HG03025 (cell line): ENCODE results near the gene ASAP2.

Source experiments
- ATAC-seq: cut with Tn5 transposase; IDR thresholded peaks from one replicate; pipeline ENCODE4 v1.9.1; 2021; ENCODE audit warnings: mild to moderate bottlenecking, moderate library complexity; ENCODE audit not compliant: unreplicated experiment, low FRiP score

ASAP2 gene

DNA sequence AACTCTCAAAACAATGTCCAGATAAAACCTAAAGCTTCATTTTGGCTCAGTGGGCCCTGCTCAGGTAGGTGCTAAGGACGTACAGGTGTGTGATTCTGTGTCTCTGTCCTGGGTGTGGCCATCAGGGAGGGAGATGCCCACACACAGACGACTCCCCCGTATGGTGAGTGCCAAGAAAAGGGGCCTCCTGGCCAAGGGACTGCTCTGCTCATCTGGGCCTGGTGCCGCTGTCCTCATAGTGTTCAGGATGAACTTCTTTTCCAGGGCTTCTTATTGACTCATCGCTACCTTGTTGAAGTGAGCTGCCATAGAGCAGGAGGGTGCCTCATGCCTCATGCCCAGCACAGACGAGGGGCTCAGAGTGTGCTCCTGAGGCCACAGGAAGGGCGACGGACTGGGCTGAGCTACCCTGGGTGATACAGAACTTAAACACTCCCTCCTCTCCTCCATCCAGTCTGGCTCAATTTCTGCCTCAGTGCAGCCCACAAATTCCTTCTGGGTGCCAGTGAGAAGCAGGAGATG is 158.9 kb downstream of the ASAP2 start:
- ATAC-seq, result no peak

DNA sequence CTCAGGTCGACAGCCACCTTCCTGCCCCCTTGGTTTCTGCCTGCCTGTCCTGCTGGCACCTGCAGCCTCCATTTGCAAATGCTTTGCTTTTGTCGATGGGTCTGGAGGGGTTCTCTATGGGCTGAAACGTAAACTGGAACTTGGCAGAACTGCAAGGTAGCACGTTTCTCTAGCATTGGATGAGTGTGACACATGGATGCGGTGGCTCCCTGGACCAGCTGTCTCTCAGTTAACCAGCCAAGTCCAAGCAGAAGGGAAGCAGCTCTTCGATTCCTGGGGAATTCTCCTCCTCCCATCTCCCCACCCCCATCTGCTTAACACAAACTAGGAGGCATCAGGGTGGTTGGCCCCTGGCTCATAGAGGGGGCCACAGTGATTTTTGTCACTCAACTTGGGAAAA is 159.4 kb downstream of the ASAP2 start:
- ATAC-seq, result no peak

DNA sequence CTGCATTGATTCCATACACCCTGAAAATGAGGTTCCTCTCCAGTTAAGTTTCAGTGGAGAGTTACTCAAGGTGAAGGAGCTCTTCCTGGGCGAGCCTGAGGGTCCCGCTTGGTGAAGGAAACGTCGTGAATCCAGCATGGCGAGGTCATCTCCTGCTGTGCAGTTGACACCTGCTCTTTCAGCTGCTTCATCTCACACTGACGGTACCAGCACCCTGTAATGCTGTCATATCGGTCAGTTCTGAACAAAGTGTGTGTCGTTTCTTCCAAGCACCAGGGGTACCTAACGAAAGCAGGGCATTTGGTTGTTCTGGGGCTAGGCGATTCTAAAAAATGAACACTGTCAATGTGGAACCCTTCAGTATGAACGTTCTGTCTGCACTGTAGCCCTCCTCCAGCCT is 164.1 kb downstream of the ASAP2 start:
- ATAC-seq, result no peak

- no peak for ATAC-seq
These were observed 166.4 kb downstream of the ASAP2 start for GRCh38 chr2:9373047-9373446.

GRCh38 chr2:9373476-9373875 is 166.9 kb downstream of the ASAP2 start:
- no peak for ATAC-seq

DNA sequence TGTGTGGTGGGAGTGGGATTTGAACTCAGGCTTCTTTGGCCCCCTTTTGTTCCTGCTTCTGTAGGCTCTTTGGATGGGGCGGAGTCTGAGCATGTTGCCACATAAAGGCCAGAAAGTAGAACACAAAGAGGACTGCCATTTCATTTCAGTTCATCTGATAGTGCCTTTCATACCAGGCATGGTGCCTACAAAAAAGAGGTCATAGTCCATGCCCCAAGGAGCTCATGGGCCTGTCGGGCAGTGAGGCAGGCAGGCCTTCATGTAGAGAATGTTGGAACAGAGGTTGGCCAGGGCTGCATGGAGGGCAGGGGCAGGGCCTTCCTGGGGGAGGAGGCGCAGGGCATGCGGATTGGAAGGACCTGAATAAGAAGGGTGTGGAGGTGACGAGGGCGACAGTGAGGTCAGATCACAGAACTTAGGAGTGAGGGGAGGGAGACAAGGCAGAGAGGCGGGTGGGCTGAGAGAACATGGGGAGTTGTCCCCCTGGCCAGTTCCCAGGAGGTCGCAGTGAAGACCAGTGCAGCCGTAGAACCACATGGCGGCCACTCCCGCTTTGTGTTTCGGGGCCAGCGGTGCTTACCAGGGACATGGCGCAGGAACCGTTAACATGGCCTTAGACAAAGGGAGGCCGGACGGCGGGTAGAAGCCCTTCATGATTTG is 167.6 kb downstream of the ASAP2 start:
- ATAC-seq, result no peak

DNA sequence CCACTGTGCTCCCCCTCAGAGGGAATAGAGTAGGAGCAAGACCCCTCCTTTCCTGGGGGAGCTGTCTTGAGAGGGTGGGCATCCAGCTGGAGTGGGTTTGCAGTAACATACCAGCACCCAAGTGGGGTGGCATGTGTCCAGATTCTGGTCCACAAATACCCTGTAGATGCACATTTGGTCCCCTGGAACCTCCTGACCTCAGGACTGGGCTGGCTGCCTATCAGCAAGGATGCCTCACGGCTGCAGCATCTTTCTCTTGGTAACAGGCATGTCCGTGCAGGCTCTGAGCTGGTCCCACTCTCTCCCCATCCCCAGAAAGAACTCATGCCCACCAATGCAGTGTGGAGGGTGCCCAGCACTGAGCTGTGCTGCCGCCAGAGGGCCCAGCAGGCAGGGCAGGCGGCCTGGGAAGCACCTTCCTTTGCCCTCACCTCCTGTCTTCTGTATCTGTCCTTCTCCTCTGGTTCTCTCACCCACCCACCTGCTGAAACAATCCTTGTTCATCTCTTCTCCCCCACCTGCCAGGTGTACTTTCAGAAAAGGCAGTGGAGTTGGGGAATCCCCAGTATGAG is 169.3 kb downstream of the ASAP2 start:
- no peak for ATAC-seq

- ATAC-seq, result no peak
These were observed 171.0 kb downstream of the ASAP2 start for GRCh38 chr2:9377461-9378097.

DNA sequence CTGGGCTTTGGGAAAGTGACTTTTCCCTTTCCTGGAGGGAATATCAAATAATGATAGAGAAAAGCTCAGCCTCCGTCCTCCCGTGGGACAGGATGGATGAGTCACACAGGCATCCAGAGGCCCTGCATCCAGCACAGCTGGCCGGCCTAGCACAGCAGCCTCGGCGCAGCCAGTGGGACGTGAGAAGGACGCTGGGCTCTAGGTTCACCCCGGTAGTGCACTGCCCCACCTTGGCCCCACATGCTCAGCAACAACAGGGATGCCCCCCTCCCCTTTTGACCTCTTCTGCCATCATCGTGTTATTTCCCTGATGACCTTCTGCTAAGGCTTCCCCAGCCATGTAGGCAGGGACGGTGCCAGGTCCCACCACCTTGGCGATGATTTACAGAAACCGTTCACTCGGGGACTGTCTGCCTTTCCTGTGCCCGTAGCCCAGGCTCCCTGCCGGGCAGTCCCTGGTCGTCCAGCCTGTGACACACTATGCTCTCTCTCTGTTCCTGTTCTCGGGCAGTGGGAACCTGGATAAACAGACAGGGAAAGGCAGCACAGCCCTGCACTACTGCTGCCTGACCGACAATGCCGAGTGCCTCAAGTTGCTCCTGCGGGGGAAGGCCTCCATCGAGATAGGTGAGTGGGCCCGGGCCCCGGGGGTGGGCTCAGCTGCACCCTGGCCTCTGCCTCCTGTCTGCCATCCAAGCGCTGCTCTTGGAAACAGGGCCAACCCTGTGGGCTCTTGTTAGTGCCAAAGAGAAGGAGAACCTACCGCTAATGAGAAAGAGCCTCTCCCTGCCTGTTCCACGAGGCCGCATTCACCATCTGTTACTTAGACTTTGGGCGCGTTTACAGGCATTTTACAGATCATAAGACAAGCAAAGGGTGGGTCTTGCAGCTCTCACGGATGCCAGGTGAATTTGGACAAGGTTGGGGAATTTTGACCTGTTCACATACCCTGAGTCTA is 172.1 kb downstream of the ASAP2 start:
- ATAC-seq, result no peak

- no peak for ATAC-seq
These were observed 172.8 kb downstream of the ASAP2 start for GRCh38 chr2:9379391-9379755.

- no peak for ATAC-seq
These were observed 174.4 kb downstream of the ASAP2 start for GRCh38 chr2:9380702-9381628.

DNA sequence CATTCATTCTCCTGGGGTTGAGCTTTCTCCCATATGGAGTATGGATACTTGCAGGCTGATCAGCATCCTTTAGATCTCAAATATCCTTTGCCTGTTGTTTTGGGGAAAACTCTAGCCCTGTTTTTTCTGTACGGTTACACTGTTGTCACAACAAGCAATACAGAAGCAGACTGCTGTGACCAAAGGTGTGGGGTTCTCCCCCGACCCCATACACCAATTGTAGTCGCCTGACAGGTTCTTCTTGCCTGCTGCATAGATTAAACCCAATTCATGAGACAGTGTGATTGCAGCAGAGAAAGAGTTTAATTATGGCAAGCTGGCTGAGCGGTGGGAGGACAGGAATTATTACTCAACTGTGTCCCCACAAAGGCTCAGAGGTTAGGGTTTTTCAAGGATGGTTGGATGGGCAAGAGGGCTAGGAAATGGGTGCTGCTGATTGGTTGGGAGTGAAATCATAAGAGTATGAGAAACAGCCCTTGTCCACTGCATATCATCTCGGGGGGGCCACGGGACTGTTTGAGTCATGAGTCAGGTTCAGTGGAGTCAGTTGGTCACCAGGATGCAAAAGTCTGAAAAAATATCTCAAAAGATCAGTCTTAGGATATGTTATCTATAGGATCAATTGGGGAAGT is 176.1 kb downstream of the ASAP2 start:
- no peak for ATAC-seq

DNA sequence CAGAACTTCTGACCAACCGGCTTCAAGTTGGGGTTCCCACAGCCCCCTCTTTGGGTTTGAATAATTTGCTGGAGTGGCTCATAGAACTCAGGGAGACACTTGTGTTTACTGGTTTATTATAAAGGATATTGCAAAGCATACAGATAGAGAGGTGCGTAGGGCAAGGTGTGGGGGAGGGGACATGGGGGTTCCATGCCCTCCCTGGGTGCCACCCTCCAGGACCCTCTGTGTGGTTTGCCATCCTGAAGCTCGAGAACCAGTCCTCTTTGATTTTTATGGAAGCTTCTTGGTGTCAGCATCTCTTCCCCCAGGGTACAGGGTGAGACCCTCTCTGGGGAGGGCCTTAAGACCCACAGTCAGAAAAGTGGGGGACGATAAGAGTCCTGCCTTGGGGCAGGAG is 177.9 kb downstream of the ASAP2 start:
- ATAC-seq, result no peak

GRCh38 chr2:9385841-9386240 is 179.2 kb downstream of the ASAP2 start:
- ATAC-seq, result no peak

GRCh38 chr2:9388199-9388681 is 181.6 kb downstream of the ASAP2 start:
- ATAC-seq, result no peak

GRCh38 chr2:9388950-9389911 is 182.6 kb downstream of the ASAP2 start:
- no peak for ATAC-seq

- ATAC-seq, result no peak
These were observed 183.7 kb downstream of the ASAP2 start for GRCh38 chr2:9390151-9390850.
